Gastroesophageal sphincter (tissue), 4 donors: ENCODE data around the gene COQ8B. TPM values are rescaled to one million over a fixed set of nuclear protein-coding genes. Genes with fewer than 3 reads are reported as not detected.
"Not testable (repeated sequence)": the region's sequence is repeated elsewhere in the genome, so short reads cannot be mapped to it uniquely, and the experiment has no call there.

Experiments
- ATAC-seq: fragments of 150-250 bp; one replicate; pipeline ENCODE4 v1.9.1; 2016; ENCODE audit warnings: mild to moderate bottlenecking, moderate library complexity
- H3K27ac ChIP-seq, 4 donors: fragments of 200-600 bp; sonication (generic) in 3 of 4; 1 replicate in 3 of 4; 2 replicates in 1 of 4; pipeline ENCODE4 v1.5.1; 2016 to 2019
- H3K27me3 ChIP-seq: fragments of 200-600 bp; sonication (generic); one replicate; pipeline ENCODE4 v1.5.1; 2019
- H3K36me3 ChIP-seq, 2 donors: fragments of 200-600 bp; sonication (generic); one replicate each; pipeline ENCODE4 v1.5.1; 2019; ENCODE audit warnings: control low read depth in 1 of 2
- H3K4me1 ChIP-seq, 3 donors: fragments of 200-600 bp; sonication (generic); 1 replicate in 2 of 3; 2 replicates in 1 of 3; pipeline ENCODE4 v1.5.1; 2016 to 2019; ENCODE audit warnings: control low read depth in 2 of 3
- H3K4me3 ChIP-seq, 2 donors: fragments of 200-600 bp; sonication (generic); one replicate each; pipeline ENCODE4 v1.5.1; 2019; ENCODE audit warnings: mild to moderate bottlenecking in 1 of 2, moderate library complexity in 1 of 2
- H3K9me3 ChIP-seq, 3 donors: fragments of 200-600 bp; sonication (generic); one replicate each; pipeline ENCODE4 v1.5.1; 2017 to 2019; ENCODE audit warnings: control low read depth in 2 of 3
- EP300 ChIP-seq: sonication (generic); formaldehyde crosslinking; IDR thresholded peaks from one replicate; pipeline ENCODE4 v1.6.1; 2017; ENCODE audit warnings: antibody characterized with exemption, mild to moderate bottlenecking
- POLR2A ChIP-seq, 2 donors: fragments of 450-650 bp; IDR thresholded peaks; one replicate each; pipeline ENCODE4 v1.6.1; 2017; ENCODE audit warnings: antibody characterized with exemption in 2 of 2, mild to moderate bottlenecking in 2 of 2, moderate library complexity in 1 of 2
- POLR2AphosphoS5 ChIP-seq: sonication (generic); formaldehyde crosslinking; IDR thresholded peaks from one replicate; pipeline ENCODE4 v1.6.1; 2017; ENCODE audit warnings: antibody characterized with exemption
- WGBS, 2 donors: methylation state at CpG; one replicate each; pipeline ENCODE4 v1.1.5; 2018; ENCODE audit warnings: low coverage in 1 of 2; 5-methylcytosine and 5-hydroxymethylcytosine counted together
- total RNA-seq, 4 donors: library from RNA; depleted of rRNA; stranded (reverse); fragments of >200 nt; gene quantifications; one replicate each; pipeline ENCODE4 v1.1.0, GENCODE V29; 2016
- TF ChIP-seq, protein P1 (sequence below), 4 experiments: fragments of 200-600 bp in 2 of 4; fragments of 450-650 bp in 2 of 4; sonication (generic) in 1 of 4; IDR thresholded peaks; one replicate each; pipeline ENCODE4 v1.5.1; 2017 to 2019; ENCODE audit warnings: antibody characterized with exemption in 4 of 4, mild to moderate bottlenecking in 2 of 4, moderate library complexity in 2 of 4

COQ8B gene
- total RNA-seq, 4 donors from 2014 or later: 27.3 to 50.5 (median 44.7) TPM

- TF ChIP-seq EP300: no peak
- WGBS, 2 donors: 77 to 88% methylated on average over 4 to 5 of the region's 22 CpGs
- H3K36me3 ChIP-seq: peaks cover 0 to 85% of the 10 kb centered on the region in 2 donors
- no peaks in the 10 kb centered on the region for H3K27me3 ChIP-seq
- ATAC-seq: no peak
- H3K4me1 ChIP-seq: peaks cover 0 to 29% (median 3%) of the 10 kb centered on the region in 3 donors
- peak overlapping the region in 1 of 2 donors; percentile 18 for H3K4me3 ChIP-seq
- H3K9me3 ChIP-seq: no peaks in the 10 kb centered on the region
- peak overlapping the region in 3 of 4 donors; percentile 67 to 73 (median 71) for H3K27ac ChIP-seq
Observed at GRCh38 chr19:40739030-40739839, 22.5 kb upstream of the COQ8B start.

DNA sequence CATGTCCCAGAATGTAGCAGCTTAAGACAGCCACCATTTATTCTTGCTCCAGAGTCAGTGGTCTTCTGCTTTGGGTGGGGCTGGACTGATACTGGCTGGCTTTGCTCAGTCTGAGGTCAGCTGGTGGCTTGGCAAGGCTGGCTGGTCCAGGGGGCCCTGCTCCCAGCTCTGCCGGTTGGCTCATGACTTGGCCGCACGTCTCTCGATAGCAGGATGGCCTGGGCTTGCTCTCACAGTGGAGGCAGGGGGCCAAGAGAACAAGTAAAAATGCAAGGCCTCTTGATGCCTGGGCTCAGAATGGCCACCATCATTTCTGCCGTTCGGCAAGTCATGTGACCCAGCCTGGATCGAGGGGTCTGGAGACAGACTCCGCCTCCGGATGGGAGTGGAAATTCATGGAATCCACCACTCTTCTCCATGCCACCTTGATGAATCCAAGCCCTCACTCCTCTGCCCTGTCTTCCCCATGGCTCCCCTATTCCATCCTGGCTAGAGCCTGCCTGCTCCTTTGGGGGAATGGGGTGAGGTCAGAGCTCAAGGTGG lies 20.5 kb upstream of the COQ8B start:
- no peak for TF ChIP-seq EP300
- TF ChIP-seq, protein P1, sequence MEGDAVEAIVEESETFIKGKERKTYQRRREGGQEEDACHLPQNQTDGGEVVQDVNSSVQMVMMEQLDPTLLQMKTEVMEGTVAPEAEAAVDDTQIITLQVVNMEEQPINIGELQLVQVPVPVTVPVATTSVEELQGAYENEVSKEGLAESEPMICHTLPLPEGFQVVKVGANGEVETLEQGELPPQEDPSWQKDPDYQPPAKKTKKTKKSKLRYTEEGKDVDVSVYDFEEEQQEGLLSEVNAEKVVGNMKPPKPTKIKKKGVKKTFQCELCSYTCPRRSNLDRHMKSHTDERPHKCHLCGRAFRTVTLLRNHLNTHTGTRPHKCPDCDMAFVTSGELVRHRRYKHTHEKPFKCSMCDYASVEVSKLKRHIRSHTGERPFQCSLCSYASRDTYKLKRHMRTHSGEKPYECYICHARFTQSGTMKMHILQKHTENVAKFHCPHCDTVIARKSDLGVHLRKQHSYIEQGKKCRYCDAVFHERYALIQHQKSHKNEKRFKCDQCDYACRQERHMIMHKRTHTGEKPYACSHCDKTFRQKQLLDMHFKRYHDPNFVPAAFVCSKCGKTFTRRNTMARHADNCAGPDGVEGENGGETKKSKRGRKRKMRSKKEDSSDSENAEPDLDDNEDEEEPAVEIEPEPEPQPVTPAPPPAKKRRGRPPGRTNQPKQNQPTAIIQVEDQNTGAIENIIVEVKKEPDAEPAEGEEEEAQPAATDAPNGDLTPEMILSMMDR (IDR thresholded peaks at IDR 0.05): no peak
- no peak for TF ChIP-seq POLR2AphosphoS5
- TF ChIP-seq POLR2A (IDR thresholded peaks at IDR 0.05): no peak
- Histone ChIP-seq H3K4me3 (no peak overlapping the region), H3K36me3 (peaks cover 0 to 87% of the 10 kb centered on the region in 2 donors), H3K27me3 (no peaks in the 10 kb centered on the region), H3K9me3 (no peaks in the 10 kb centered on the region), H3K4me1 (peaks cover 0 to 29% (median 3%) of the 10 kb centered on the region in 3 donors), H3K27ac (no peak overlapping the region)
- ATAC-seq: no peak
- 75% methylated on average over 5 of the region's 9 CpGs; no CpG with 5 or more reads in 1 of the 2 donors for WGBS, 2 donors

DNA sequence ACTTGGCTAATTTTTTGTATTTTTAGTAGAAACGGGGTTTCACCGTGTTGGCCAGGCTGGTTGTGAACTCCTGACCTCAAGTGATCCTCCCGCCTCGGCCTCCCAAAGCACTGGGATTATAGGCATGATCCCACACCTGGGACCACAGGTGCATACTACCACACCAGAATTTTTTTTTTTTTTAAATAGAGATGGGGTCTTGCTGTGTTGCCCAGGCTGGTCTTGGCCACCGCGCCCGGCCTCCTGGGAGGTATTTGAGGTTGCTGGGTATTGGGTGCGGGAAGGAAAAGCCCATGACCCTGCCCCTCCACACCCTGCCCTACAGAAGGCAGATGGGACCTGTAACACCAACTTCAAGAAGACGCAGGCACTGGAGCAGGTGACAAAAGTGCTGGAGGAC lies 20.0 kb upstream of the COQ8B start:
- Histone ChIP-seq H3K4me1 (peaks cover 0 to 27% (median 3%) of the 10 kb centered on the region in 3 donors), H3K36me3 (peaks cover 0 to 91% of the 10 kb centered on the region in 2 donors), H3K4me3 (no peak overlapping the region), H3K27me3 (no peaks in the 10 kb centered on the region), H3K27ac (no peak overlapping the region), H3K9me3 (no peaks in the 10 kb centered on the region)
- TF ChIP-seq POLR2AphosphoS5 (no peak), EP300 (no peak), POLR2A (IDR thresholded peaks at IDR 0.05) (no peak)
- TF ChIP-seq, protein P1 (IDR thresholded peaks at IDR 0.05): no peak
- no peak for ATAC-seq
- 75% methylated on average over 4 of the region's 9 CpGs; no CpG with 5 or more reads in 1 of the 2 donors for WGBS, 2 donors

DNA sequence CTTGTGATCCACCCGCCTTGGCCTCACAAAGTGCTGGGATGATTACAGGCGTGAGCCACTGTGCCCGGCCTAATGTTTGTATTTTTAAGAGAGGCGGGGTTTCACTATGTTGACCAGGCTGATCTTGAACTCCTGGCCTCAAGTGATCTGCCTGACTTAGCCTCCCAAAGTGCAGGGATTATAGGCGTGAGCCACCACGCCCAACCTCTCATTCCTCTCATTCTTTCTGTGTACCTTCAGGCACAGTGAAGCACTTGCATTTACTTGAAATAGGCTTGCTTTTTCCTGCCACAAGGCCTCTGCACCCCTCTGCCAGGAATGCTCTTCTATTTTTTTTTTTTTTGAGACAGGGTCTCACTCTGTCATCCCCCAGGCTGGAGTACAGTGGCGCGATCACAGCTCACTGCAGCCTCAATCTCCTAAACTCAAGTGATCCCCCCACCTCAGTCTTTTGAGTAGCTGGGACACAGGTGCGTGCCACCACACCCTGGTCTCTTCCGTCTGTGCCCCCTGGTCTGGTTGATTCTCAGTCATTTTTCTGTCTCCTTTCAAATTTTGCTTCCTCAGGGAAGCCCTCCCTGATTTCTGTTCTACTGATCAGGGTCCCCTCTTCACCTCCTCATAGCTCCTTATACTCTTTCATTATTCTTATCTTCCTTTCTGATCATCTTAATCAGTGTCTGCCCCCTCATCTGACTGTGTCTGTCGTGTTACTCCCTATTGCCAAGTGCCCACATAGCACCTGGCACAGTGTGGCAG lies 18.5 kb upstream of the COQ8B start:
- ATAC-seq: no peak
- no peak overlapping the region for H3K27ac ChIP-seq
- H3K27me3 ChIP-seq: no peaks in the 10 kb centered on the region
- H3K36me3 ChIP-seq: peaks cover 0 to 100% of the 10 kb centered on the region in 2 donors
- H3K4me1 ChIP-seq: peaks cover 0 to 12% (median 3%) of the 10 kb centered on the region in 3 donors
- WGBS, 2 donors: 82 to 100% methylated on average over 2 to 6 of the region's 11 CpGs
- H3K9me3 ChIP-seq: no peaks in the 10 kb centered on the region
- TF ChIP-seq POLR2AphosphoS5 (no peak), POLR2A (IDR thresholded peaks at IDR 0.05) (no peak), EP300 (no peak)
- TF ChIP-seq, protein P1 (IDR thresholded peaks at IDR 0.05): no peak
- no peak overlapping the region for H3K4me3 ChIP-seq

DNA sequence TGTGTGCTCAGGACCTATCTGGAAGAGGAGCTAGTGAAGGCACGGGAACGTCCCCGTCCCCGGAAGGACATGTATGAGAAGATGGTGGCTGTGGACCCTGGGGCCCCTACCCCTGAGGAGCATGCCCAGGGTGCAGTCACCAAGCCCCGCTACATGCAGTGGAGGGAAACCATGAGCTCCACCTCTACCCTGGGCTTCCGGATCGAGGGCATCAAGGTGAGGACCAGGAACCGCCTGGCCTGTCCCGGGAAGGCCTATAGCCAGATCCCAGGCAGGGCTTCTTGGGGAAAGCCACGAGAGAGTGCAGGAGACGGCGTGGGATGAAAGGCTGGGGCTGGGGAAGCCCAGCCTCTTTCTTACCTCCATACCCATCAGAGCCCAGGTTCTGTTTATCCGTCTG lies 16.5 kb upstream of the COQ8B start:
- Histone ChIP-seq H3K36me3 (peaks cover 0 to 100% of the 10 kb centered on the region in 2 donors), H3K4me1 (no peaks in the 10 kb centered on the region), H3K27me3 (no peaks in the 10 kb centered on the region), H3K27ac (no peak overlapping the region), H3K4me3 (no peak overlapping the region), H3K9me3 (no peaks in the 10 kb centered on the region)
- no peak for ATAC-seq
- TF ChIP-seq POLR2AphosphoS5 (no peak), POLR2A (IDR thresholded peaks at IDR 0.05) (no peak)
- TF ChIP-seq, protein P1 (IDR thresholded peaks at IDR 0.05): no peak
- 83 to 100% methylated on average over 1 to 4 of the region's 13 CpGs for WGBS, 2 donors

GRCh38 chr19:40732304-40732703 lies 15.6 kb upstream of the COQ8B start:
- not testable (repeated sequence) for H3K27ac ChIP-seq, H3K9me3 ChIP-seq, H3K27me3 ChIP-seq, H3K4me1 ChIP-seq, ATAC-seq, H3K4me3 ChIP-seq
- WGBS, 2 donors: 91 to 92% methylated on average over 14 of the region's 16 CpGs
- H3K36me3 ChIP-seq: peaks cover 0 to 100% of the 10 kb centered on the region in 2 donors

- not testable (repeated sequence) for ATAC-seq, H3K9me3 ChIP-seq, H3K27ac ChIP-seq, H3K27me3 ChIP-seq, H3K4me3 ChIP-seq, H3K4me1 ChIP-seq
- peaks cover 3 to 100% of the 10 kb centered on the region in 2 donors for H3K36me3 ChIP-seq
- WGBS, 2 donors: 67 to 77% methylated on average over 3 to 5 of the region's 5 CpGs
Observed at GRCh38 chr19:40730065-40730464, 13.4 kb upstream of the COQ8B start.
